ENCODE results near the gene MKNK2.
"Not testable (repeated sequence)": the region's sequence is repeated elsewhere in the genome, so short reads cannot be mapped to it uniquely, and the experiment has no call there.

Gene MKNK2

DNA sequence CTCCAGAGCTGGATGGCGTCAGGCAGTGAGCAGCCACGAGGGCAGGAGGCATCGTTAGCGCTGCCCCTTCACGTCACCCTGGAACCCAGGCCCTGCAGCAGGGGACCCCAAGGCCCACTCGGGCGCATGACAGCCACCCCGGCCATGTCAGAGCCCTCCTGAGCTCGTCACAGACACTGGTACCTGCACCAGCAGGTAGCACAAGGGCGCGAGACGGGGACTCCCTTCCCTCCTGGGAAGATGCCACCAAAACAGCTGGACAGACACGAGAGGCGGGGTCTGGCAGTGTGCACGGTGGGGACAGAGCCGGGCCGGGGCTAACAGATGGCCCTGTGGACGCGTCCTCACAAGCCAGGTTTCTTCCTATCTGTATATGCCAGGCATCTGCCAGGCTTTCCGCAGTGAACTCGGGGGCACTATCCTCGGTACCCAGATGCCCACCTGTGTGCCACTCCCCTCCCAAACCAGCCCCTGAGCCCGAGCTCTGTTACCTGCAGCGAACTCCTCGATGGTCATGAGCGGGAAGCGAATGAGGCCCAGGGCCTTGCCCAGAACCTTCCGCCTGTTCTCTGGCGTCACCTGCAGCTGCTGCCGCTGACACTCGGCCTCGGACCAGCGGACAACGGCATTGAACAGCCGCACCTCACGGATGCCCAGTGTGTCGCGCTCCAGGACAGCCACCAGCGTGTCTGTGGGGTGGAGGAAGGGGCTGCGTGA, 61.4 kb downstream of the MKNK2 start:
- no peak for DNase-seq

DNA sequence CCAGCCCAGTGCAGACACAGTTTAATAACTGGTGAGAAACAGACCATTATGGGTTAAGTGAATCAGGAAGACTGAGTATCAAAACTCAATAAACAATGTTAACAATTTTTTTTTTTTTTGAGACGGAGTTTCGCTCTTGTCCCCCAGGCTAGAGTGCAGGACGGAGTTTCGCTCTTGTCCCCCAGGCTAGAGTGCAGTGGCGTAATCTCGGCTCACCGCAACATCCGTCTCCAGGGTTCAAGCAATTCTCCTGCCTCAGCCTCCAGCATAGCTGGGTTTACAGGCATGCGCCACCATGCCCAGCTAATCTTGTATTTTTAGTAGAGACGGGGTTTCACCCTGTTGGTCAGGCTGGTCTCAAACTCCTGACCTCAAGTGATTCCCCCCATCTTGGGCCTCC, 62.6 kb downstream of the MKNK2 start:
- not testable (repeated sequence) for DNase-seq

All from EL (cell line).